GM19035 (cell line): ENCODE data around the gene ANKRD36C.
"Not testable (repeated sequence)": the region's sequence is repeated elsewhere in the genome, so short reads cannot be mapped to it uniquely, and the experiment has no call there.

Experiments
- ATAC-seq: cut with Tn5 transposase; IDR thresholded peaks from one replicate; pipeline ENCODE4 v1.9.1; 2021; ENCODE audit not compliant: unreplicated experiment

The ANKRD36C gene

DNA sequence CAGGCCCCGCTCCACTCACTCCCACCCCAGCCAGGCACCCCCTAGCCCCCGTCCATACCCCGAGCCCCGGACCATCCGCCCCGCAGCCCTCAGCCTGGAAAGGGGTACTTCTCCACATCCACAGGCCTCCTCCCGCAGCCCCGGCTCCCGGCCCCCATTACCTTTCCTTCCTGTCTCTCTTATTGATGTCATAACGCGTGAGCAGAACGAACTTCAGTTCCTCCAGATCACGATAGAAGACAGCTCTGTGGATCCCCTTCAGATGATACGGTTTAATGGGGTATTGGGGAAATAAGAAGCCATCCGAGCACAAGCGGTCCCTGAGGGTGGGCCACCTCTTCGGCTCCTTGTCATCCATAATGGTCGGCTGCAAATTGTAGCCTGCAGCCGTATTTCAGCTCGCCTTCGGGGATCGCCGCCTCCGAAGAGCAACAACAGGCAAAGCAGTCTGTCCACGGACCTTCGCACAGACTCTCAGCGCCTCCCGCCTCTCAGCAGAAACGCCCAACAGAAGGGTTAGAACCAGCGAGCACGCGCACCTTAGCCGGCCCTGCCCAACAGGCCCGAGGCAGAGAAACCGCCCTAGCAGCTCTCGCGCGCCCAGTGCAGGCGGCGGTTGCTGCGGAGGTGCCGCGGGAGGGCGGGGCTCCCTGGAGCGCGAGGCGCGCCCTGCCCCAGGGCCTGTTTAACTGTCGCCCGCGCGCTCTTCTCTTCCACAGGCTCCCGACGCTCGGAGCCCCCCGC, at the start of gene ANKRD36C:
ANKRD36C (minus strand) TSS at position 474 of the 744 bp plus-strand sequence; CDS start at position 358, 116 bp downstream.
- ATAC-seq = peak; percentile 95

DNA sequence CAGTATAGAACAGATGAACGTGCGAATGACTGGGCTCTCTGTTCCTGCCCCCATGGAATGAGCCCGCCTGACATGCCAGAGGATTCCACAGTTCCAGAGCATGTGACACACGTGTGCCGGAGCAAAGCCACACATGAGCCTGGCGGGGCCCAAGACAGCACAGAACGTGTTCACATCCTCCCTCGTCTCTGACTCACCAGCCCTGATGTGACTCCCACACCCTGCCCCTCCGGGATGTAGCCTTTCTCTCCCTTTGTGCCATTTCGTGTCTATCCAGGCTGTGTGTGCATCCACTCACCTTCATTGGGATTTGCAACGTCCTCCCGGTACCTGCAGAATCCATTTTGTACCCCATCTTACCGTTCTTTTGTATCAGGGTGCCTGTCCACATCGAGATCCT, 43.9 kb upstream of the ANKRD36C start:
- ATAC-seq = not testable (repeated sequence)

DNA sequence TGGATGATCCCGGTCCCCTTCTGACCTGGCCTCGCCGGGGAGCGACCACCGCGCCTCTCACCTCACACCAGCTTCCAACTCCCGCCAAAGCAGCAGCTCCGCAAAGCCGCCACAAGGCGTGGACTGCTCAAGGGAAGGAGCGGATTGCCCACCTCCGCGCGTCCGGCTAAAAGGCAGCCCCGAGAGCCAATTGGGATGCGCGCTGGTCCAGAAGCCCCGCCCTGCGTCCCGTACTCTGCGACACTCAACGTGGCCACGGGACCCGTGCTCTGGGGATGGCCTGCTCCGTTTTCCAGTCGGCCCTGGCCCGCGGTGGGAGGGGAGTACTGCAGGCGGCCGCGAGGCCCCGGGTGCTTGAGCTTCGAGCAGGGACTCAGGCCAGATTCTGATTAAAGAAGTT, 43.2 kb upstream of the ANKRD36C start, which contains the start of gene GPAT2:
GPAT2 (minus strand) TSS at position 125 of the 400 bp plus-strand sequence. CDS start 2,557 bp downstream, outside the sequence.
- ATAC-seq = not testable (repeated sequence)

DNA sequence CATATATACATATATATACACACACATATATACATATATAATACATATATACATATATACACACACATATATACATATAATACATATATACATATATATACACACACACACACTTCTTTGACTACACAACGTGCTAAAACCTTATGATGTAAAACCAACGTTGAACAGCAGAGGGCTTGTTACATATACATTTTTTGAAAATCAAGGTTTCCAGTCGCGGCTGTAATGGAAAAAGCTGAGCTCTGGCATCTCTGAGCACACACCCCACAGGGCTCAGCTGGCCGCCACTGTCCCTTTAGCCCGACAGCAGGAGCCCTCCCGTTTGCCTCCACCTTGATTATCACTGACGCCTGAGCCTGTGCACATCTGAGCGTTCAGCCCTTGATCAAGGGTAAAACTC, 42.4 kb upstream of the ANKRD36C start:
- not testable (repeated sequence) for ATAC-seq

DNA sequence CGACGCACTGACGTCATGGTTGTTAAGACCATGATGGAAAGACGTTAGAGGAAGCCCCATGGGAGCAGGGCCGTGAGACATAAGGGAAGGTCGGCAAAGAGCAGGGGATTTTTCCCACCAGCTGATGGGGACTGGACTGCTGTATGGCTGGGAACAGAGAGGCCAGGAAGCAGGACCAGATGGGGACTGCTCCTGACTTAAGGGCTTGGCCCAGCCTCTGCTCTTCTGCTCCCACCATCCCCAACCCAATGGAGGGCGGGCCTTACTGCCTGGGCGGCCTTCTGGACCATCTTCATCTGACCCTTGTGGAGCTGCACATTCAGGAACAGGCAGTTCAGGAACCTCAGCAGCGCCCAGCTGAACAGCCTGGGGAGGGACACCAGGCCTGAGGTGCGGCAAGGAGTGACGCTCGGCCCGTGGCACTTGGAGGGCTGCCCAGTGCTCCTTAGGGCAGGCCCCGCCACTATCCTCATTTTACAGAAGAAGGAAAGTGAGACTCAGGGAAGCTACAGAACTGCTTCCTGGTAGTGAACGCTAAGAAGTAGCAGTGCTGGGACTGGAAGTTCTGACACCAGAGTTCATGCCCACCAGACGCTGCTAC, 36.2 kb upstream of the ANKRD36C start:
- ATAC-seq = not testable (repeated sequence)

DNA sequence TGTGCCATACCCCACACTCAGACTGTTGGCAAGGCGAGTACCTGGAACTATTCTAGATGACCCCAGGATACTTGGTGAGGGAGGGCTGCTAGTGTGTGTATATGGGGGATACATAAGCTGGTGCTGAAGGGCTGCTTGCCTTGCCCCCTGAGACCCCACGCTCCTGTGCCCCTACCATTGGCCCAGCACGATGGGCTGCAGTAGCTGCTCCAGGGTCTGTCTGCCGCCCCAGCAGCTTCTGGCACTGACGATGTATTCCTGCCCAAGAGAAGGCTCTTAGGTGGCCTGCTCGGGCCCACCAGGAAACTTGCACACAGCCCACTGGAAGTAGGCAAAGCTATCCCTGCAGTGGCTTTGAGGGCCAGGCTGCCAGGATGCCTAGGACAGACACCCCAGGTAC, 34.1 kb upstream of the ANKRD36C start:
- not testable (repeated sequence) for ATAC-seq

DNA sequence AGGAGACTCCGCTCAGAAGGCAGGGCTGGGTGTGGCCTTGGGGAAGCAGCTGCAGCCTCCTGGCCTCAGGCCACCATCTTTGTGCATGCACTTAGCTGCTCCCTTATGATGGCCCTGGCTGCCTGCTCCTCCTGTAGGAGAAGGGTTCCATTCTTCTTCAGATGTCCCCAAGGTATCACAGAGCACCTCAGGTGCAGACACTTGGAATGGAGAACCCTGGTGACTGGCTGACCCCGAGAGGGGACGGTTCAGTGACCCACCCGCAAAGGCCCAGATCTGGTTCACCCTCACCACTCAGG, 33.5 kb upstream of the ANKRD36C start:
- ATAC-seq = no peak

DNA sequence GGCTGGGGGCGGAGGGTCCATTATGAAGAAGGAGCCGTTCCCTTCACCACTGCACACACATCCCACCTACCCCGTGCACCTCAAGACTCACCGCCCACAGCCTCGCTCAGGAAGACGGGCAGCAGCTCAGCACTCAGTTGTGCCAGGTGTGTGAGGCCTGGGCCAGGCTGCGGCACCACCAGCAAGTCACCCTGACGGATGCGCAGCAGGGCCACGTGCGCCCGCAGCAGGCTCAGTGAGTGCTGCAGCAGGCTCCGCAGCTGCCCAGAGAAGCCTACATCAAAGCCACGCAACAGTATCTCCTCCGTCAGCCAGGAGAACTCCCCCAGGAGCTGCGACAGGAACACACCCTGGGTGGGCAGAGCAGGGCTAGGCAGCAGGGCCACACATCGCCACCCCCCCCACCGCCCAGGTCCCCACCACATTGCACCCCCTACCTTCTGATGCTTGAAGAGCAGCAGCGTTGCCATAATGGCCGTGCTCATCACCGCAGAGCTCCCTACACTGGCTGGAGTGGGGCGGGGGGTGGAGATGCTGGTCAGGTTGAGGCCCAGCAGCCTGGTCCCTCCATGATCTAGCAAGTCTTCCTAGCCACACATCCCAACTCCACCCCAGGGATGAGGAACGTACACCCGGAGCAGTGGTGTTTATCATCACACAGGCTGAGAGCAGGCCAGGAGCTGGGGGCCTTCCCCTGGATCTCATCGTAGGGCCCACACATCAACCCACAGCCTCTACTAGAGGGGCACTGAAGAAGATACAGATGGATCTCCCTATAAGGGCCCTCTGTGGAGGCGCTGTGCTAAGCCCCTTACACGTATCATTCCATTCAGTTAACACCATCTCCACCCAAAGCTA, 32.9 kb upstream of the ANKRD36C start:
- ATAC-seq = no peak

DNA sequence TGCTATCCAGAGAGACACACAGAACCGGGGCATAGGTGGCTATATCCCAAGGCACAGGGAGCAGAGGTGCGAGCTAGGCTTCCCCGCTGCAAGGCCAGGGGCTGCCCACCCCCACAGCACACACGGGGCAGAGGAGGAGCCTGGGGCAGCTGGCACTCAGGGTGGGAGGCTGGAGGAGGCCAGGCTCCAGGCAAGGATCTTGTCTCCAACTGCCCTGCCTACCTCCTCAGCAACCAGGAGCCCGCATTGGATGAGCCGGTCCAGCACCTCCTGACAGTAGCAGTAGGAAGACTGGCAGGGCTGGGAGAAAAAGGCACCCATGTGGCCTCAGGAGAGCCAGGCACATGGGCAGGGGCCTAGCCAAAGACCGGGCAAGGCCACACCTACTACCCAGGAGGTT, 32.1 kb upstream of the ANKRD36C start:
- ATAC-seq = not testable (repeated sequence)

DNA sequence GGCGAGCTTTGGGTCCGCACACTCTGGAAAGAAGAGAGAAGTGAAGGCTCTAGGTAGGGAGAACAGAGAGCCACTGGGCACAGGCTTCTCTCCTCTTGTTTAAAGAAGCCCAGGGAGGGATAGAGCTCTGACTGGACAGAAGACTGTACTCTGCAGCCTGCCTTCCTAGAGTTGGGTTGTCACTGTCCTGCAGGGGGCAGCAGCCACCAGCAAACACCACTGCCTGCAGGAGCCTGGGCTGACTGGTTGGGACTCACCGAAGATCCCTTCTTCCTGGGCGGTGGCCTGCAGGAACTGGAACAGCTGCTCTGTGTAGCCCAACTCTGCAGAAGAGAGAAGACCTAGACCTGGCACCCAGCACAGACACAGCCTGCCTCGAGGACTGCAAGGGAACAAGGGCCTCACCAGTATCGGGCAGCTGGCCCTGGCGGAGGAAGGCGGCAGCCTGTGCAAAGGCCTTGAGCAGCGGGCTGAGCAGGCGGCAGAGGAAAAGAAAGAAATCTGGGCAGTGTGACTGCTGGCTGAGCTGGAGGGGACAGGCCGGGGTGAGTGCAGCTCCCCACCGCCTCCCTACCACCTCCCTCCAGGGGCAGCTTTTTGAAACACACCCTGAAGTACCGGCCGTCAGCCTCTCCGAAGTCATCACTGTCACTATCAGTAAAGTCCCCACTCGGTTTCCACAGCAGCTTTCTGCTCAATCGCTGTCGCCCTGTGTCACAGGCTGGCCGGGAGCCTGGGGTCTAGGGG, 31.2 kb upstream of the ANKRD36C start:
- ATAC-seq = peak; percentile 73

DNA sequence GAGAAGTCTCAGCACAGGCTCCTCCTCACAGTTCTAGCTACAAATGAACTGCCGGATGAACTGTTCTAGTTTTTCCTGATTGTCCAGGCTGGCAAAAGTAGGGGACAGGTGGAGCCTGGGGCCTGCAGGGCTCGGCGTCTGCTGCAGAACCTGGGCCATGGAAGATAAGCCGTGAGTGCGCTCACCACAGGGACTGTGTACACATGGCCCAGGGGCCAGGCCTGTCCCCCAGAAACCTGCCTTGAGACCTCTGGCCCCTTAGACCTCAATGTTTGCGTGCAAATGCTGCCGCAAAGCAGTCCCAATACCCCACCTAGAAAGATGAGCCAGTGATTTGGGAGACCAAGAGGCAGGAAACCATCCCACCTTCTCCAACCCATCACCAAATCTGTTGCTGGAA, 30.5 kb upstream of the ANKRD36C start:
- not testable (repeated sequence) for ATAC-seq

DNA sequence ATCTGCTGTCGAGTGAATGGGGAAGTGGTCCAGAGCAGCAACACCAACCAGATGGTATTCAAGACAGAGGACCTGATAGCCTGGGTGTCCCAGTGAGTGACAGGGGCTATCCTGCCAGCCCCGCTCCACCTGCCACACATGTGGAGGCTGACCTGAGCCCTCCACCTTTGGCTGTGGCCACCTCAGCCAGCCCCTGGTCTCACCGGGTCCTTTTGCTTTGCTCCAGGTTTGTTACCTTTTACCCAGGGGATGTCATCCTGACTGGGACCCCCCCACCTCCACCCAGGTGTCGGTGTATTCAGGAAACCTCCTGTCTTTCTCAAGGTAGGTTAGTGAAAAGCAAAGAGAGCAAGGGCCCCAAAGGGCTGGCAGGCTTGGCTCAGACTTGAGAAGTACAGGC, 29.5 kb upstream of the ANKRD36C start:
- ATAC-seq = not testable (repeated sequence)

DNA sequence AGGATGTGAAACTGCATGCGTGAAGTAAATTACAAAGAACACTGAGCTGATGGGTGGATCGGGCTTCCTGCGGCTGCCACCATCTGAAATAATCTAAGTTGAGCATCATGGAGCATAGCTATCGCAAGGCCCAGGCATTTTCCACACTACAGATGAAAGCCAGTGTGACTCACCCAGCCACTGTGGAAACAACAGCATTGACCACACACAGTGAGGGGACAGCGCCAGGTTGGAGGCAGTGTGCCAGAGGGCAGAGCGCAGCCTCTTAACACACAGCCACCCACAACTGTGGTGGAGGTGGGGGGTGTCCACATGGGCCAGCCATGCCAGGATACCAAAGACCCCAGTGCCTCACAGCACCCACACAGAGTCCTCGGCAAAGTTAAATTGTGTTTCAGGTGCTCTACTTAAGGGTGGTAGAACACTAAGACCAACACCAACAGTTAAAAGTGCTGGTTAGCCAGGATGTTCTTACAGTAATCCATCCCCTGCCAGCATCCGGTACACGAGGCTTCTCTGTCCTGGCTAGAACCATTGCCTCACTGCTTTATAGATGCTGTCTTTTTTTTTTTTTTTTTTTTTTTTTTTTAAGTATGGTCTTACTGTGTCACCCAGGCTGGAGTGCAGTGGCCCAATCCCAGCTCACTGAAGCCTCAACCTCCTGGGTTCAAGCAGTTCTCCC, 28.4 kb upstream of the ANKRD36C start:
- ATAC-seq = not testable (repeated sequence)

DNA sequence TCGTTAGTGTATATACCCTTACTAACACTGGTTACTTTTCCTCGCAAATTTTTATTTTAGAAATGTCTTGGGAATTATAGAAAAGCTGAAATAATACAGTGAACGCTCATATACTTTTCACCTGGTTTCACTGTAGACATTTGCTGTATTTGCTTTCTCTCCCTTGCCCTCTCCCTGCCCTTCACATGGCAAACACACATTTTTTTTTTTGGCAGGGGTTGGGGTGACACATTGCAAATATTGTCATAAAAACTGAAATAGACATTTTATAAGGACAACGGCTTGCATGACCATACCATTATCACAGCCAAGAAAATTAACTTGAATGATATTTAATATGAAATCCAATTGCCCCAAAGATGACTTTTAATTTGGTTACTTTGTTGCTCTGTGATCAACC, 24.7 kb upstream of the ANKRD36C start:
- not testable (repeated sequence) for ATAC-seq

DNA sequence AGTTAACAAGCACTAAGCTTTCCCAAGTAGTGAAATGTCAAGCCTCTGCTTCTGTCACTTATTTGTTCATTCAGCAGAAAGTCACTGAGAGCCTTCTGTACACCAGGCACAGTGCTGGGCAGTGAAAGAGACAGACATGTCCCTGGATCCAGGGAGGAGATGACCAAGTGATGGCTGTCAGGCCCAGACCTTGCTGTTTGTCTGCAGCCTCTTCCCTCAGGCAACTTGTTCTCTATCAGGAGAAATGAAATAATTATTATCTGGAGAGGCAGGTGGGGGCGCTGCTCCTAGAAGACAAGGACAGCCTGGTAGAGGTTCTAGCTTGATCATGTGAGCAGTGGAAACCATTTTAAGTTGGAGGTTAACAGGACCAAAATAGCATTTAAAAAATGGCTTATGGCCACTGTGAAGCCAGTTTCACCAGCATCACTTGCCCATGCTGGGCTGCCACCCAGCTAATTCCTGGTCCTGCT, 21.2 kb upstream of the ANKRD36C start:
- not testable (repeated sequence) for ATAC-seq

DNA sequence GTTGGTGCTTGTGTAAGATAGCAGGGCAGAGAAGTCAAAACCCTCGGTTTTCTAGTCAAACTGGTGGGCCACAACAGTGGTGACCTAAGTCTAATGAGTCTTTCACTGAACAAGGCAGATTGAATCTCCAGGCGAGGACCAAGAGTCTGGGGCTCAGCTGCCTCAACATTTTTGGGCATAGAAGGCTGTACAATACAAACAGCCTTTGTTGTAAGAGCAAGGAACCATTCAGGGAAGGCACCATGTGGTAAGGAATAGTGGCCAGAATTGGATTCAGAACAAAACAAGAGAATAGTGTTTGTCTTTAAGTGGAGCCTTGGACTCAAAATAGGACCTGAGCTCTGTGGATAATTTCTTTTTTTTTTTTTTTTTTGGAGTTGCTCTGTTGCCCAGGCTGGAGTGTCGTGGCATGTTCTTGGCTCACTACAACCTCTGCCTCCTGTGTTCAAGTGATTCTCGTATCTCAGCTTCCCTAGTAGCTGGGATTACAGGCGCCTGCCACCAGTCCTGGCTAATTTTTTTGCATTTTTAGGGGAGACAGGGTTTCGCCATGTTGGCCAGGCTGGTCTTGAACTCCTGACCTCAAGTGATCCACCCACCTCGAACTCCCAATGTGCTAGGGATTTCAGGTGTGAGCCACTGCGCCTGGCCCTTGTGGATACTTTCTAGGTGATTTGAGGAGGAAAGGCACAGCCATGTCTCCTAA, 20.6 kb upstream of the ANKRD36C start:
- not testable (repeated sequence) for ATAC-seq

DNA sequence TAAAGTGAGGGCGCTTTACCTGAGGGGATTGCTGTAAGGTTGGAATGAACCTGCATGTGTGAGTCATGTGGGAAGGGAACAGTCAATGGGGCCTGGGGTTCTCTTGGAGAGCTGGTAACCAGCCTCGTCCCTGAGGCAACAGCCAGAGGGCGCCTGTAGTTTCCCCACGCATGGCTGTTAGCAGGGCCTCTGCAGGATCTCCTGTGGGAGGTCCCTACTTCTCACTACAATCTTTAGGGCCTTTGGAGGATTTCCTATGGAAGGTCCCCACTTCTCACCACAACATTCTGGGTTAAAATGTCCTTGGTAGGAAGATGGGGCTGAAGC, 19.5 kb upstream of the ANKRD36C start:
- not testable (repeated sequence) for ATAC-seq

DNA sequence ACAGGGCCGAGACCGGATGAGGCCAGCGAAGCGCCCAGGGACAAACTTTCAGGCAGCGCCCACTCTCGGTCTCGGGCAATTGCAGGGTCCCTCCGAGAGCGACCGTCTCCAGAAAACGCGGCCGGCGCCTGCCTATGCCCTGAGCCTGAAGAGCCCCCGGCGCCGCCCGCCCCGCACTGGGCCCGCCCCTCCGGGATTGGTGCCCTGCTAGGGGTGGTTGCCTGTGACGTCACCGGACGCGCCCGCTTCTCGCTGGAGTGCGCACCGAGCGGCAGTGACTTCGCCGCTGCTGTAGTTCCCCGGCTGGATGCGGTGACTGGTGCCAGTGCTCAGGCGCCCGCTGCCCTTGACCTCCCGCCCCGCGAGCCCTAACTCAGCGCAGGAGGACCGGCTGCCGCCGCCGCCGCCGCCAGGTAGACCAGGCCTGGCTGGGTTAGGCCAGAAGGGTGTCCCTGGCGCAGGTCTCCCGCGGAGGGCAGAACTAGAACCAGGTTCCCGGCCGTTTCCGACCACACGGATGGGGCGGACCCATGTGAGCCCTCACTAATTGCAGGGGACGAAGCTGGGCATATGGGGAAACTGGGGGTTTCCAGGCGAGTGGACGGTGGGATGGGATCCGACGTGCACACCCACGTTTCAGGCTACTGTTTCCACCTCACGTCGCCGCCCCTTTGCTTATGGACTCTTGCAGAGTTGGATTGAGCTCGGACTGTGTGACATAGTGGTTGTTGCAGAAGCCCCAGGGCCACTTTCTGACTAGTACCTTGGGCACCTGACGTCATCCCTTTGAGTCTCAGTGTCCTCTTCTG, 18.9 kb upstream of the ANKRD36C start:
- peak; percentile 98 for ATAC-seq

DNA sequence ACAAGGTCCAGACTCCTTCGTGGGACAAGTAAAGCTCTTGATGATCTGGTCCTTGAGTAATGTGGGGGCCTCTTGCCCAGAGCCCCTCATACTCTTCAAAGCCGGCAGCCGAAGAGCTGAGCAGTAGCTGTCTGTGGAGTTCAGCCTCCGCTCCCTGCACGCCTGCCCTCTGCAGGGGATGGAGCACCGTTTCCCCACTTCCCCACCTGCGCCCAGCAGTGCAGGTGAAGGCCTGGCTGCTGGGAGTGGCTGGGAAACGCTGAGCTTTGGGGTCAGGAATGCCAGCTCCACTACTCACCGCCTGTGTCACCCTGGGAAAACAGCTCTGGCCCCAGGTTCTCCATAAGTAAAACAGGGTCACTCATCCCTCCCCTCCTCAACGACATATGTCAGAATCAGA, 18.2 kb upstream of the ANKRD36C start:
- peak; percentile 4 for ATAC-seq
